Anterior cingulate cortex (tissue), 58 donors: Measurements from ENCODE around the gene LRRTM2.

Experiments
- DNase-seq, 58 donors: peaks; one replicate each; lab custom pipeline; 2025; lab: John Stamatoyannopoulos, UW

The LRRTM2 gene

GRCh38 chr5:138884094-138884493 is 9.0 kb upstream of the LRRTM2 start:
- no peak for DNase-seq

GRCh38 chr5:138883211-138883610 is 8.1 kb upstream of the LRRTM2 start:
- no peak for DNase-seq

DNA sequence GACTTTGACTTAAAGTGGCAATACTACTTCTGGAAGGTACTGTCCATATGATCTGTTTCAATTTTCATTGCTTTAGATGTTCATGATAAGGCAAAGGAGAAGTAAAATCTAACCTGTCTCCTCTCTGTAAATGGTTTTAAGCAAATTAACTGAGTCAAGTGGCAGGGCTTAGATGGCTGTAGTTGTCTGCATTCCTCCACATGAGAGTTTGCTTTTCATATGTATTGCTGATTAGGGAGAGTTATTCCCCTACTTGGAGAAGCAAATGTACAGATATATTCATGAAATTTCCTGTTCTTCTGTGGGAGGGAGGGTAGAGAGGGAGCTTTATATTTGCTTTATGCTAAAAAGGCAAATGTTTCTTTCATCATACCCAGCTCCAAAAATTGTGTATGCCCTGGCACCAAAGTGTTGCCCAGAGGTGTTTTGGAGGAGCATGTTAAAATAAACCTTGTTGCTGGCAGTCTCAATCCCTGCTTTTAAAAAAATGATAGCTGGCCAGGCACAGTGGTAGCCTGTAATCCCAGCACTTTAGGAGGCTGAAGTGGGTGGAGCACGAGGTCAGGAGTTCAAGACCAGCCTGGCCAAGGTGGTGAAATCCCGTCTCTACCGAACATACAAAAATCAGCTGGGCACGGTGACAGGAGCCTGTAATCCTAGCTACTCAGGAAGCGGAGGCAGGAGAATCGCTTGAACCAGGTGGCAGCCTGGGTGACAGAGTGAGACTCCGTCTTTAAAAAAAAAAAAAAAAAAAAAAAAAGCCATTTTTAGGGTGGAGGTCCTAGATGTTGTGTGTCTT is 3.5 kb upstream of the LRRTM2 start:
- no peak for DNase-seq

GRCh38 chr5:138876811-138877210 is 1.7 kb upstream of the LRRTM2 start:
- no peak for DNase-seq

DNA sequence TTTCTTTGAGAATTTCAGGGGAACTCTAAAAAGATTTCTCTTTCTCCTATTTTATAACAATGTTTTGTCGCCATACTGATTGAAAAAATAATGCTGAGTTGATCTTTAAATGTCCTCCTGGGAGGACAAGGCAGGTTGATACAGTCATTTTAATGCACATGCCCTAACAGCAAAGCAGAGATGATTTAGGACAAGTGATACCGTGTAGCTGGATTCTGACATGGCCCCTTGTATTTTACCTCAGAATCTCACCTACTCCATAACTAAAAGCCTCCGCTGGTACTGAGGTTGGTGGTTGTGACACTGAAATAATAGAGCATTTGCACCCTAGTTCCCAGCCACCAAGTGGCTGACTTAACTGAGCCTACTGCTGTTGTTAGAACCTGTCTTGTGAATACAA is 811 bp upstream of the LRRTM2 start:
- no peak for DNase-seq

DNA sequence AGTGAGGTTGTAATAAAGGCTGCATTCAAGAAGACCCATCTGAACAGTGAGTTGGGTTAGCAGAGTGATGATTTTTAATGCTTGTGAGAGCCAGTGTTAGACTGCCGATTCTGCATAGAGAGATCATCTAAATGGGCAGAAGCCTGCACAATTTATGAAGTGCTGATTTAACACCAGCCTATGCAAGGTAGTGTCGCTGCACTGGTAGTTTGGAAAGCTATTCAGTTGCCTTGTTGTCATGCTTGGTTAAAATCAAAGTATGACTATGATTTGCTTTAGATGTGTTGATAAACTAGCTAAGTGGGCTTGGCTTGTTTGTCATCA is 379 bp upstream of the LRRTM2 start:
- peak in 2 of 58 donors; percentile 54 to 76 for DNase-seq

DNA sequence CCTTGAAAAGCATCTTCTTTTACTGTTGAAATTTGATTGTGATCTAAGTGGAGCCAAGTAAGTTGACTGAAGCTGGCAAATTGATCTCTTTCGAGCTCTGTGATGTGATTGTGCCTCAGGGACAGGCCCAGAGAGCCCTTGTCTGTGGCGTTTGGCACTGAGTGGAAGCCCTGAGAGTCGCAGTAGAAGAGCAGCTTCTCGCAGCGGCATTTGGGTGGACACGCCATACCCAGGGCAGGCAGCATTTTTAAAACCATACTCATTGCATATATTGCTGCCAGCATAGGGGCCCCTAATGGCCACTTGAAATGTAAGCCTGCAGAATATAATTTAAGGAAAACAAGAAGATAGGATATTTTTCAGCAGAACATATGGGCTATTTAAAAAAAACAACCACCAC is 894 bp downstream of the LRRTM2 start:
- DNase-seq: peak in 42 of 58 donors; percentile 8 to 68 (median 41)

DNA sequence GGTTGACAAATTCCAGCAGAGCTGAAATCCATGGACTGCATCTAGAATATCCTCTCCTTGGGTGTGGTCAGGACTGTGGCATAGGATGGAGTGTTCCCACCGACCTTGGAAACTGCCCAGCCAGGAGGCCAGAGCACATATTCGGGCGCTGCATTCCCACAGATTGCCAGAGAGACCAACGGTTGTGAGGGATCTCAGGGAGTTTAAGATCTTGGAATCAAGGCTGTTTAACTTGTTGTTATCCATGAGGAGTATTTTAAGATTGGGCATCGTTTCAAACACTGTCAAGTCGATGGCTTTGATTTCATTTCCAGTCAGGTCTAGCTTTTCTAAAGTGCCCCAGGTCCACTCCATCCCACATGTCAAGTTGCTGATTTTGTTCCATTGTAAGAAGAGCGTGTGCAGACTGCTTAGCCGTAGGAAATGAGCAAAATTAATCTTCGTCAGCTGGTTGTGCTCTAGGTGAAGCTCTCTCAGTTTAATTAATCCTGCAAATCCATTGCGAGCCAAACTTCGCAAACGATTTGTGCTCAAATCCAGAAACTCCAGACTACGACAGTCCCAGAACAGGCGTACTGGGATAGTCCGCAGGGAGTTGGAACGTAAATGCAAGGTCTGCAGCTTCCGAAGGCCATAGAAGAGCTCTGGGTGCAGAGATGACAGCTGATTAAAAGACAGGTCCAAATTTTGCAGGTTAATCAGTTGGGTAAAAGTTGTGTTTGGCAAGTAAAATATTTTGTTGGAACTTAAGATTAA is 1.5 kb downstream of the LRRTM2 start:
- DNase-seq: peak in 22 of 58 donors; percentile 9 to 55 (median 26)

DNA sequence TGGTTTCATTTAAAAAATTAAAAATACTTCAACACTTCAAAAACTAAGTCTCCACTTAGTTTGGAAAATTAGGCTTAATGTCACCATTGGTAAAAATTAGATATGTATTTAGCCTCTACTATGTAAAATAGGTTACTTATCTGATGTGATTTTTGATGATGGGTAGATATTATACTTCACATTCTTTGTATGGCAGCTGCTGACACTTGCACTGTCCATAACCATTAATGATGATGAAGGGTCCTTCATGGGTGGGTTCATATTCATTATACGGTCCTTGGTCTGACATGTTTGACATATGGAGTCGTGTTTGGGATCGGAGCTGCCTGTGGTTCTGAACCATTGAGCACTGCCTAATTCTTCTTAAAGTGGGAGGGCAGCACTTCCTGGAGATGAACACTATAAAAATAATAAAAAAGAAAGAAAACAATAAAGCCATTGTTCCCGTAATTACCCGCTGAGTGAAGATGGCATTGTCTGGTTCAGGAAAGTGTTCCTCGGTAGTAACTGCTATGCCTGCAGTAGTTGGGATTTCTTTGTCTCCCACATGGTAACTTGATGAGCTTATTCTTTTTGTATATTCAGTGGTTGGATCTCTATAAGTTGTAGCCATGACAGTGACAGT is 2.2 kb downstream of the LRRTM2 start:
- DNase-seq: peak in 5 of 58 donors; percentile 25 to 56 (median 43)

DNA sequence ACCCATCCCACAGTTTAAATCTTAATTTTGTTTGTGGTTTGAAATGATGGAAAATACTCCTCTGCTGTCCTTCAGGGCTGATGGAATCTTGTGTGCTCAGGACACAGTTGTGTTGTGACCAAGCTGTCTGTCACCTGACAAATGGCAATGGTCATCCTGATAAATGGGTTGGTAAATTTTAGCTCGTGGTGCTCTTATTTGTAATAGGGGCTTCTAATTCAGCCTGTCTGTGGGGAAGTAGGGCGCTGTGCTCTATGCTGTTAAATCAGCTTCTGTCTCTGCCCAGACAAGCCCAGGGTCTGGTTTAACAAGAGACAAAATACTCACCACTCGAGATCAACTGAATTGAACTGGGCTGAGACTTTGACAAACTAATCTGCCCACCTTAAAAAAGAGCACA is 4.5 kb downstream of the LRRTM2 start:
- peak in 10 of 58 donors; percentile 4 to 33 (median 18) for DNase-seq

GRCh38 chr5:138869763-138870500 is 5.2 kb downstream of the LRRTM2 start:
- peak in 3 of 58 donors; percentile 2 to 18 (median 7) for DNase-seq

GRCh38 chr5:138869038-138869437 is 6.1 kb downstream of the LRRTM2 start:
- DNase-seq: no peak

GRCh38 chr5:138867011-138867410 is 8.1 kb downstream of the LRRTM2 start:
- DNase-seq: no peak

- DNase-seq: no peak
These were observed 22.0 kb downstream of the LRRTM2 start for GRCh38 chr5:138853132-138853531.

GRCh38 chr5:138850865-138851435 is 24.2 kb downstream of the LRRTM2 start:
- DNase-seq: no peak

DNA sequence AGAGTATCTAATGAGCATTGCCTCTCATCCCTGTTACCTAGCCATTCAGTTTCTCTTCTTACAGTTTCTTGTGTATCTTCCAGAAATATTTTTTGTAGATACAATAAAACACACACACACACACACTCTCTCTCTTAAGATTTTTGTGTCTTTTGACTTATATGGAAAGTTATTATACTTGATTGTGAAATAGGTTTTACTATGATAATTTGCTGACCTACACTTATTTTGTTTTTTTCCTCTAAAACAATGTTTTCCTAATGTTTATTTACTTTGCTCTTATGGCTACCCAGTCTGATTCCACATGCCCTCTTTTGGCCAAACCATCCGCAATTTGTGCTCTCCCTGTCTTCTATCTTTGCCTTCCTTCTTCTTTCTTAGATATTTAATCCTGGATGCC is 25.3 kb downstream of the LRRTM2 start:
- no peak for DNase-seq

DNA sequence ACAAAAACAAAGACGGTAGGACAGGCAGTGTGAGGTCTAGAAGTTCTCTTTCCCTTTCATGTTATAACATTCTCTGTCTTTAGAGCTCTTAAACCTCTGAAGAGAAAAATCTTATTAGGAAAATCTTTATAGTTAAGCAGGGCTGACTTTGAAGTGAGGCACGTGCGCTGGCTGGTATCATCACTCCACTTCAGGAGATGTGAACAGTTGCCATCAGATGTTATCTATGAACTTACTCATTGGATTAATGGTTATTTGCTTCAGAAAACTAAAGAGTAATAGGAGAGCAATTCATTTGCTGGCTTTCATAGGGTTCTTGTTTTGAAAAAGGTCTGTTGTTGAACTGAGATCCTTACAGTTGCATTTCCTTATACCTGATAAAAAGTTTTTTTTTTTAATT is 25.7 kb downstream of the LRRTM2 start:
- no peak for DNase-seq

DNA sequence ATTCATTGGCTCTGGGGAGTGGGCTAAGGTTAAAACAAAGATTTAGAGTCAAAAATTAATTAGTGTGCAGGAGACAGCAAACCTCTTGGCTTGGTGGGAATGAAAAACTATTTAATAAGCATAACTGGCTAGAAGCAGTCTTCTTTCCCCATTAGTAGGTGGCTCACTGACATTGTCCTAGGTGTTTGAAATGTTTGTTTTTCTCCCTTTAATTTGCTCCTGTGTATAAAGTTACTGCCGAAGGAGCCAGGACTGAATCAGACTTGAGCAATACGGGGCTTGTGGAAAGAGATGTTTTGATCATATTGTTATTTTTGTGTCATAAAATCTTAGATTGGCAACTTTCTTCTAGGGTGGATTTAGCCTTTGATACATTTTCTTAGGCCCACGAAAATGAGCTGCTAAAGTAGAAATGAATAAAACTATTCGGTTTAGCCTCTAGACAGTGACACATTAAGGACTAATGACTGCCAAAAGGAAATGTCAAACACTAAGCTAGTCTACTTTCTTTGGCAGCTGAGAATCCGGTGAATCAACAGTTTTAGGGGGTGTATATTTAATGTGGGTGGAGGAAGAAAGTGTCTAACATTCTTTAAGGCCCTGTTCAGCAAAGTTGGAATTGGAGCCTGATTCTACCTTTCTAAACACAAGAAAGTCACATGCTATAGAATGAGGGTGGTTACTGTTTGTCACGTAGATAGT is 30.2 kb downstream of the LRRTM2 start:
- peak in 1 of 58 donors; percentile 22 for DNase-seq

- DNase-seq: no peak
These were observed 31.0 kb downstream of the LRRTM2 start for GRCh38 chr5:138844125-138844461.
